Measurements from ENCODE around the gene CROCC2. TPM values are rescaled to one million over a fixed set of nuclear protein-coding genes. Genes with fewer than 3 reads are reported as not detected.

The CROCC2 gene
- total RNA-seq, 1 experiment from 2014 or later, result not detected

GRCh38 chr2:240956935-240957655 lies 51.0 kb downstream of the CROCC2 start:
- TF ChIP-seq JUND (IDR thresholded peaks at IDR 0.05) (no peak), EZH2phosphoT487 (IDR thresholded peaks at IDR 0.05; ENCODE audit: borderline replicate concordance) (no peak), SIN3A (IDR thresholded peaks at IDR 0.05; ENCODE audit: low read depth) (no peak), ZFX (IDR thresholded peaks at IDR 0.05) (no peak), RAD21 (IDR thresholded peaks at IDR 0.05; ENCODE audit: low read depth) (no peak), CTCF (IDR thresholded peaks at IDR 0.05 in 2 of 3, conservative IDR thresholded peaks at IDR 0.05 in 1 of 3; ENCODE audit: borderline replicate concordance in 1 of 3, insufficient read depth in 1 of 3, low read depth in 2 of 3, low read length in 2 of 3) (no peak), ELF1 (IDR thresholded peaks at IDR 0.05; ENCODE audit: borderline replicate concordance, low read depth) (no peak), EGR1 (IDR thresholded peaks at IDR 0.05; ENCODE audit: low read depth) (no peak), CEBPB (IDR thresholded peaks at IDR 0.05; ENCODE audit: low read depth) (no peak), ZBTB33 (IDR thresholded peaks at IDR 0.05; ENCODE audit: extremely low read depth, insufficient replicate concordance, low read length) (no peak), SP1 (IDR thresholded peaks at IDR 0.05; ENCODE audit: low read depth) (no peak), POLR2AphosphoS5 (IDR thresholded peaks at IDR 0.05; ENCODE audit: low read depth, low read length) (no peak), YY1 (IDR thresholded peaks at IDR 0.05; ENCODE audit: extremely low read depth, insufficient replicate concordance, low read depth, low read length) (no peak), TCF7L2 (IDR thresholded peaks at IDR 0.05; ENCODE audit: borderline replicate concordance, extremely low read depth, insufficient read depth, insufficient read length) (no peak), EZH2 (IDR thresholded peaks at IDR 0.05) (no peak), POLR2A (IDR thresholded peaks at IDR 0.05; ENCODE audit: borderline replicate concordance, extremely low read depth, insufficient read depth, insufficient read length) (no peak), SRF (IDR thresholded peaks at IDR 0.05; ENCODE audit: low read depth) (no peak)
- TF ChIP-seq, protein P1, sequence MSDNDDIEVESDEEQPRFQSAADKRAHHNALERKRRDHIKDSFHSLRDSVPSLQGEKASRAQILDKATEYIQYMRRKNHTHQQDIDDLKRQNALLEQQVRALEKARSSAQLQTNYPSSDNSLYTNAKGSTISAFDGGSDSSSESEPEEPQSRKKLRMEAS (IDR thresholded peaks at IDR 0.05), result no peak
- TF ChIP-seq, protein P2, sequence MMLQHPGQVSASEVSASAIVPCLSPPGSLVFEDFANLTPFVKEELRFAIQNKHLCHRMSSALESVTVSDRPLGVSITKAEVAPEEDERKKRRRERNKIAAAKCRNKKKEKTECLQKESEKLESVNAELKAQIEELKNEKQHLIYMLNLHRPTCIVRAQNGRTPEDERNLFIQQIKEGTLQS (IDR thresholded peaks at IDR 0.05), result no peak
- TF ChIP-seq, protein P3, sequence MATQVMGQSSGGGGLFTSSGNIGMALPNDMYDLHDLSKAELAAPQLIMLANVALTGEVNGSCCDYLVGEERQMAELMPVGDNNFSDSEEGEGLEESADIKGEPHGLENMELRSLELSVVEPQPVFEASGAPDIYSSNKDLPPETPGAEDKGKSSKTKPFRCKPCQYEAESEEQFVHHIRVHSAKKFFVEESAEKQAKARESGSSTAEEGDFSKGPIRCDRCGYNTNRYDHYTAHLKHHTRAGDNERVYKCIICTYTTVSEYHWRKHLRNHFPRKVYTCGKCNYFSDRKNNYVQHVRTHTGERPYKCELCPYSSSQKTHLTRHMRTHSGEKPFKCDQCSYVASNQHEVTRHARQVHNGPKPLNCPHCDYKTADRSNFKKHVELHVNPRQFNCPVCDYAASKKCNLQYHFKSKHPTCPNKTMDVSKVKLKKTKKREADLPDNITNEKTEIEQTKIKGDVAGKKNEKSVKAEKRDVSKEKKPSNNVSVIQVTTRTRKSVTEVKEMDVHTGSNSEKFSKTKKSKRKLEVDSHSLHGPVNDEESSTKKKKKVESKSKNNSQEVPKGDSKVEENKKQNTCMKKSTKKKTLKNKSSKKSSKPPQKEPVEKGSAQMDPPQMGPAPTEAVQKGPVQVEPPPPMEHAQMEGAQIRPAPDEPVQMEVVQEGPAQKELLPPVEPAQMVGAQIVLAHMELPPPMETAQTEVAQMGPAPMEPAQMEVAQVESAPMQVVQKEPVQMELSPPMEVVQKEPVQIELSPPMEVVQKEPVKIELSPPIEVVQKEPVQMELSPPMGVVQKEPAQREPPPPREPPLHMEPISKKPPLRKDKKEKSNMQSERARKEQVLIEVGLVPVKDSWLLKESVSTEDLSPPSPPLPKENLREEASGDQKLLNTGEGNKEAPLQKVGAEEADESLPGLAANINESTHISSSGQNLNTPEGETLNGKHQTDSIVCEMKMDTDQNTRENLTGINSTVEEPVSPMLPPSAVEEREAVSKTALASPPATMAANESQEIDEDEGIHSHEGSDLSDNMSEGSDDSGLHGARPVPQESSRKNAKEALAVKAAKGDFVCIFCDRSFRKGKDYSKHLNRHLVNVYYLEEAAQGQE (IDR thresholded peaks at IDR 0.05; ENCODE audit: low read depth), result no peak
- H3K27me3 ChIP-seq (ENCODE audit: insufficient read depth, low read length), result peaks cover 10% of the 10 kb centered on the region
- H3K4me3 ChIP-seq (replicated peaks in 1 of 2; ENCODE audit: low read depth in 1 of 2, low read length in 2 of 2), result no peak overlapping the region

More at GRCh38 chr2:240956935-240957655, 51.0 kb downstream of the CROCC2 start:
- intact Hi-C loops (cut with micrococcal nuclease), result no loop called here
- ChIA-PET CTCF (interaction anchor here (0.9 kb wide), 1 partner anchor 42 kb away, joined by 3 read pairs; no protein-coding TSS in a partner anchor), POLR2A (no interaction called here), RAD21 (ENCODE audit: low non-redundant PET in 1 of 2, low total read pairs in 2 of 2, uncharacterized antibody in 2 of 2, unreplicated experiment in 2 of 2) (no interaction called here)
- no peak overlapping the region for H2AFZ ChIP-seq (ENCODE audit: low read depth, low read length, poor library complexity, severe bottlenecking)
- DNase-seq (ENCODE audit: low read depth, low spot score) (no peak), ATAC-seq (no peak)
- H3K4me2 ChIP-seq (ENCODE audit: low read length), result no peak overlapping the region
- no peaks in the 10 kb centered on the region for H4K20me1 ChIP-seq (ENCODE audit: insufficient read depth)
- no peaks in the 10 kb centered on the region for H3K9me3 ChIP-seq (ENCODE audit: control insufficient read depth in 1 of 2, insufficient read depth in 1 of 2, low read depth in 1 of 2, low read length in 2 of 2)
- no TSS peak for BruUV-seq (replicated peaks)
- no peaks in the 10 kb centered on the region for H3K4me1 ChIP-seq (ENCODE audit: control insufficient read depth in 1 of 2, insufficient read depth in 2 of 2, low read length in 2 of 2)
- no peak overlapping the region for H3K27ac ChIP-seq (ENCODE audit: low read depth, low read length)
- no peaks in the 10 kb centered on the region for H3K9me2 ChIP-seq (ENCODE audit: insufficient read depth)
- H3K79me2 ChIP-seq (ENCODE audit: insufficient read depth, low read length), result no peaks in the 10 kb centered on the region
- no peaks in the 10 kb centered on the region for H3K36me3 ChIP-seq (ENCODE audit: control insufficient read depth in 1 of 2, insufficient read depth in 2 of 2, low read length in 2 of 2)
- H3K9ac ChIP-seq (ENCODE audit: low read length), result no peak overlapping the region
